GM19438 (cell line): Measurements from ENCODE around the gene GYG1.

Experiments used
- ATAC-seq: cut with Tn5 transposase; IDR thresholded peaks from one replicate; pipeline ENCODE4 v1.9.1; 2021; ENCODE audit warnings: low read depth; ENCODE audit not compliant: unreplicated experiment

Gene GYG1

GRCh38 chr3:148991219-148992026 is at the start of gene GYG1:
TSS of gene GYG1 (plus strand) at chr3:148991540. CDS start at chr3:148991641, 101 bp downstream.
- peak; percentile 76 for ATAC-seq

GRCh38 chr3:148943506-148944205 is 47.7 kb upstream of the GYG1 start:
- ATAC-seq, result peak; percentile 91

- ATAC-seq, result no peak
Measured at GRCh38 chr3:148945116-148945515, 46.2 kb upstream of the GYG1 start.

GRCh38 chr3:148948913-148949657 is 42.3 kb upstream of the GYG1 start:
- ATAC-seq, result no peak

- no peak for ATAC-seq
Measured at GRCh38 chr3:148950806-148951205, 40.5 kb upstream of the GYG1 start.

GRCh38 chr3:148951599-148952361 is 39.6 kb upstream of the GYG1 start:
- ATAC-seq, result no peak

GRCh38 chr3:148953094-148953493 is 38.2 kb upstream of the GYG1 start:
- no peak for ATAC-seq

- no peak for ATAC-seq
Measured at GRCh38 chr3:148954981-148955380, 36.4 kb upstream of the GYG1 start.

- no peak for ATAC-seq
Measured at GRCh38 chr3:148955544-148956346, 35.6 kb upstream of the GYG1 start.

- peak; percentile 68 for ATAC-seq
Measured at GRCh38 chr3:148957586-148957985, 33.8 kb upstream of the GYG1 start.

- ATAC-seq, result no peak
Measured at GRCh38 chr3:148958696-148959095, 32.6 kb upstream of the GYG1 start.

GRCh38 chr3:148962513-148962912 is 28.8 kb upstream of the GYG1 start:
- no peak for ATAC-seq

GRCh38 chr3:148964809-148965208 is 26.5 kb upstream of the GYG1 start:
- ATAC-seq, result no peak

GRCh38 chr3:148968321-148968720 is 23.0 kb upstream of the GYG1 start:
- no peak for ATAC-seq

- no peak for ATAC-seq
Measured at GRCh38 chr3:148970271-148970670, 21.1 kb upstream of the GYG1 start.

GRCh38 chr3:148971401-148972163 is 19.8 kb upstream of the GYG1 start:
- ATAC-seq, result no peak

- ATAC-seq, result no peak
Measured at GRCh38 chr3:148974726-148975125, 16.6 kb upstream of the GYG1 start.

- ATAC-seq, result no peak
Measured at GRCh38 chr3:148975248-148975647, 16.1 kb upstream of the GYG1 start.

GRCh38 chr3:148975696-148976095 is 15.6 kb upstream of the GYG1 start:
- no peak for ATAC-seq
